ENCODE results near the gene MAD1L1. TPM values are rescaled to one million over a fixed set of nuclear protein-coding genes. Genes with fewer than 3 reads are reported as not detected.

Gene MAD1L1
- 10 to 100 TPM; 46.7 to 66.0 TPM for total RNA-seq

DNA sequence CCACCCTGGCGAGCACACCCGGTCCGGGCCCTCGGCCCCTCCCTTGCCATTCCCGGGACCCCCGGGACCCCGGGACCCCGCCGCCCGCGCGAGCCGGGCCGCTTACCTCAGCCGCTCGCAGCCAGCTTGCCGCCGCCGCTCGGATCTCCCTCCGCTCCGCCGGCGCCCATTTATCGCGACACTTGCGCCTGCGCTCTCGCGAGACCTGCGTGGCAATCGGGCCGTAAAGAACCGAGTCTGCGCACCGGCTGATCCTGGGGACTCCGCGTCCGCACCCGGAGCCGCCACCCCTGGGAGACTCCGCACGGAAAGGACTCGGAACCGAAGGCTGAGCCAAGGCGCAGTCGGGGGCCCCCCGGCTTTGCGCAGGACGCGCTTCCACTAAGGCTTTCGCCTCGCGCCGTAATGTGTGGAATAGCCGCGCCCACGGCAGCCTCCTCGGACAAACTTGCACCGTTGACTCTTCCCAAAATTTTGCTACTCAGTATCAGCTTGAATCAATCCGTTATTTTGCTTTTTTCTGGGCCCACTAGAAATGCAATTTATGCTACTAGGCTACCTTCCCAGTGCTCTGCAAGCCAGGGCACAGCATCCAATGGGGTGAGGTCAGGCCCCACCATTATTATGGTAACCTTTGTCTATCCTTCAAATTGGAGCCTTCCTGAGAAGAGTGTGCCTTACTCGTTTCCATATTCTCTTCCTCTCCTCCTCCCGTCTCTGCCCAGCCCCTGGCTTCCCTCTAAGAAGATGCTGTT is at the start of gene MAD1L1:
Gene MAD1L1 (minus strand): TSS at position 180 of the 755 bp plus-strand sequence. CDS start 2,812 bp downstream, outside the sequence.
- Mint-ChIP-seq H3K27me3 (no peaks in the 10 kb centered on the region), H3K9me3 (no peaks in the 10 kb centered on the region), H3K36me3 (ENCODE audit: low read depth) (peaks cover 61% of the 10 kb centered on the region), H3K4me3 (peak within 1 kb of the TSS; percentile 91), H3K4me1 (peaks cover 9% of the 10 kb centered on the region), H3K27ac (peak within 1 kb of the TSS; percentile 92)
- peak; percentile 96 for ATAC-seq (replicated peaks)

GRCh38 chr7:2282185-2282751 is 49.5 kb upstream of the MAD1L1 start:
- no peak overlapping the region for H3K27ac Mint-ChIP-seq
- no peaks in the 10 kb centered on the region for H3K4me1 Mint-ChIP-seq
- ATAC-seq (replicated peaks) = no peak
- H3K27me3 Mint-ChIP-seq = no peaks in the 10 kb centered on the region
- H3K36me3 Mint-ChIP-seq (ENCODE audit: low read depth) = no peaks in the 10 kb centered on the region
- no peak overlapping the region for H3K4me3 Mint-ChIP-seq
- no peaks in the 10 kb centered on the region for H3K9me3 Mint-ChIP-seq

DNA sequence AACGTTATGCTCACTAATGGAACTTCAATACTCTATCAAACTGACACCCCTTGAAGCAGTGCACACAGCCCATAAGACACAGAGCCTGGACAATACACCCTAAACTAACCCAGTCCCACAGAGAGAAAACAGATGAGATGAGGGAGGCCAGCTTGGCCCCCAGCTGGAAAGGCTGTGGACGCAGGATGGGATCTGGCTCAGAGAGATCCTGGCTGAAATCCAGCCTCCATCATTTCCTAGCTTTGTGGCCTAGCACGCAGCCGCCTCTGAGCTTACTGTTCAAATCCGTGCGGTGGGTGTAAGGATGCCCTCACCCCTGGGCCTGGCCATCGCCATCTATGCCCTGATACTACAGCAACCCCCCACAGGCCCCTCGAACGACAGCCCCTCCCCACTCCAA is 48.8 kb upstream of the MAD1L1 start:
- no peak for ATAC-seq (replicated peaks)
- H3K27me3 Mint-ChIP-seq = no peaks in the 10 kb centered on the region
- no peaks in the 10 kb centered on the region for H3K9me3 Mint-ChIP-seq
- no peaks in the 10 kb centered on the region for H3K4me1 Mint-ChIP-seq
- no peak overlapping the region for H3K4me3 Mint-ChIP-seq
- no peaks in the 10 kb centered on the region for H3K36me3 Mint-ChIP-seq (ENCODE audit: low read depth)
- no peak overlapping the region for H3K27ac Mint-ChIP-seq

GRCh38 chr7:2280424-2280823 is 47.7 kb upstream of the MAD1L1 start:
- Mint-ChIP-seq H3K36me3 (ENCODE audit: low read depth) (no peaks in the 10 kb centered on the region), H3K27ac (no peak overlapping the region), H3K4me1 (no peaks in the 10 kb centered on the region), H3K27me3 (no peaks in the 10 kb centered on the region), H3K9me3 (no peaks in the 10 kb centered on the region), H3K4me3 (no peak overlapping the region)
- no peak for ATAC-seq (replicated peaks)

DNA sequence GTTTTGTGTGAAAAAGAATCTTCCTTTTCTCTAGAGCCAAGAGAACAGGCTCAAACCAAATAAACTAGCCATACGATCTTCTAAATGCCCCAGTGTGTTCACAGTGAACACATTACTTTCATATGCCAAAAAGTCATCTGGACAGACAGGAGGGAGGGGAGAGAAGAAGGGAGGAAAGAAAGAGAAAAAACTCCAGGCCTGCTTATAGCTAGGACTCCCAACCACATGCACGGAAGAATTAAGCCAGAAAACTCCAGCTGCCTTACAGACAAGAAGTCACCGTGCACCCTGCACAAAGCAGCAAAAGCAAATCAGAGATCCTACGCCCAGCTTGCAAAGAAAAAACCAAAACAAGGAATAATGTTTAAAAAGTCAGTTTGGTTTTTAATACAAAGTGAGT is 47.2 kb upstream of the MAD1L1 start:
- no peak overlapping the region for H3K27ac Mint-ChIP-seq
- no peaks in the 10 kb centered on the region for H3K9me3 Mint-ChIP-seq
- no peaks in the 10 kb centered on the region for H3K36me3 Mint-ChIP-seq (ENCODE audit: low read depth)
- no peak for ATAC-seq (replicated peaks)
- H3K4me3 Mint-ChIP-seq = no peak overlapping the region
- H3K4me1 Mint-ChIP-seq = no peaks in the 10 kb centered on the region
- no peaks in the 10 kb centered on the region for H3K27me3 Mint-ChIP-seq

DNA sequence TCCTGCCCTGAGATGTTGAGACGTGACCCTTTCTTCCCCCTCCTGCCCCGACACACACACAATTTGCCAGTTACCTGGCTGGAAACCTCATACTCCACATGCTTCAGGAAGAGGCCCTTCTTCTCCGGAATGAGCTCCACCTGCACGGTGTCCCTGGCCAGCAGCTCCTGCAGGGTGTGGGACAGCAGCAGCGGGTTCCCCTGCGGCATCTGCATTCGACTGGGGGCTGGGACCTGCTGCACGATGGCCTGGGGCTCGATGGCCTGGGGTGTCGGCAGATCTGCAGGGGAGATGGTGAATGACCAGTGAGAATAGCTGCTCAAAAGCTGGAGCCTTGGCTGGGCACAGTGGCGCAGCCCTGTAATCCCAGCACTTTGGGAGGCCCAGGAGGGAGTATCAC is 45.3 kb upstream of the MAD1L1 start:
- ATAC-seq (replicated peaks) = no peak
- H3K27me3 Mint-ChIP-seq = no peaks in the 10 kb centered on the region
- H3K4me1 Mint-ChIP-seq = no peaks in the 10 kb centered on the region
- no peak overlapping the region for H3K27ac Mint-ChIP-seq
- no peaks in the 10 kb centered on the region for H3K9me3 Mint-ChIP-seq
- no peak overlapping the region for H3K4me3 Mint-ChIP-seq
- no peaks in the 10 kb centered on the region for H3K36me3 Mint-ChIP-seq (ENCODE audit: low read depth)

DNA sequence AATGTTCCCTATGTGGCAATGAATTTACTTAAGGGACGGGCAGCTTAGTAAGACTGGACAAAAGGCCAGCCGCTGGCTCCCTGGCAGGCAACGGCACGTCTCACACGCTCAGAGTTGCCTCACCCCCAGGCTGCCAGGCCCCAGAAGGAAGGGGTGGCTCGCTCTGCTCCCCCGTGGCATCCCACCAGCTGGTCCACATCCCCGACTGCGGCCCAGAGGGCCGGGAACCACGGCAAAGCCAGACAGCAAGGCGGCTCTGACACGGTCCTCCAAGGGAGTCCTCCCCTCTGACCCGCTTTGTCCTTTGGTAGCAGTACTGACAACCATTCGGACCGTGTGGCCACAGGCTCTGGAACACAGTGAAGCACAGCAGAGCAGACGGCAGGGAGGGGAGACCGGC is 43.4 kb upstream of the MAD1L1 start:
- no peak overlapping the region for H3K27ac Mint-ChIP-seq
- no peak for ATAC-seq (replicated peaks)
- no peak overlapping the region for H3K4me3 Mint-ChIP-seq
- no peaks in the 10 kb centered on the region for H3K27me3 Mint-ChIP-seq
- H3K36me3 Mint-ChIP-seq (ENCODE audit: low read depth) = no peaks in the 10 kb centered on the region
- H3K9me3 Mint-ChIP-seq = no peaks in the 10 kb centered on the region
- H3K4me1 Mint-ChIP-seq = no peaks in the 10 kb centered on the region

- H3K27me3 Mint-ChIP-seq = no peaks in the 10 kb centered on the region
- H3K4me1 Mint-ChIP-seq = no peaks in the 10 kb centered on the region
- H3K9me3 Mint-ChIP-seq = no peaks in the 10 kb centered on the region
- no peak overlapping the region for H3K4me3 Mint-ChIP-seq
- no peaks in the 10 kb centered on the region for H3K36me3 Mint-ChIP-seq (ENCODE audit: low read depth)
- no peak overlapping the region for H3K27ac Mint-ChIP-seq
- no peak for ATAC-seq (replicated peaks)
Measured at GRCh38 chr7:2275101-2275500, 42.4 kb upstream of the MAD1L1 start.

DNA sequence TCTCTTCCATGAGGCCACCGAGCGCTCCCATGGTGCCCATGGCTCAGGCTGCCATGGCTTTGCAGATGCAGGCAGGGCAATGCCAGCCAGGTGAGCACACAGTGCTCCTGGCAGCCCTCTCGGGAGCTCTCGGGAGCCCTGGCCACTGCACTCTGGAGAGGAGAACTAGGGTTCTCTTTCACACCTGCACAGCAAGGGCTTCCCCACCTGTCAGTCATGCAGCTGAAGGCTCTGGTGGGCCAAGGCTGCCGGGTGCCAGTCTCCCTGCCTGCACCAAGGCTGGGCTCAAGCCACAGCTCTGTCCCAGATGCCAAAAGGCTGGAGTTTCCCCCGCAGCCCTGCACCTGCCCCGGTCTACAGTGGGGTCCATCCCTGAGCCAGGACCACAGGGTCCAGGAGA is 41.9 kb upstream of the MAD1L1 start:
- no peak overlapping the region for H3K4me3 Mint-ChIP-seq
- no peaks in the 10 kb centered on the region for H3K27me3 Mint-ChIP-seq
- H3K4me1 Mint-ChIP-seq = no peaks in the 10 kb centered on the region
- H3K36me3 Mint-ChIP-seq (ENCODE audit: low read depth) = no peaks in the 10 kb centered on the region
- no peaks in the 10 kb centered on the region for H3K9me3 Mint-ChIP-seq
- H3K27ac Mint-ChIP-seq = no peak overlapping the region
- ATAC-seq (replicated peaks) = no peak

GRCh38 chr7:2273866-2274265 is 41.1 kb upstream of the MAD1L1 start:
- H3K9me3 Mint-ChIP-seq = no peaks in the 10 kb centered on the region
- no peaks in the 10 kb centered on the region for H3K27me3 Mint-ChIP-seq
- H3K27ac Mint-ChIP-seq = no peak overlapping the region
- no peaks in the 10 kb centered on the region for H3K4me1 Mint-ChIP-seq
- no peak overlapping the region for H3K4me3 Mint-ChIP-seq
- no peaks in the 10 kb centered on the region for H3K36me3 Mint-ChIP-seq (ENCODE audit: low read depth)
- ATAC-seq (replicated peaks) = no peak

DNA sequence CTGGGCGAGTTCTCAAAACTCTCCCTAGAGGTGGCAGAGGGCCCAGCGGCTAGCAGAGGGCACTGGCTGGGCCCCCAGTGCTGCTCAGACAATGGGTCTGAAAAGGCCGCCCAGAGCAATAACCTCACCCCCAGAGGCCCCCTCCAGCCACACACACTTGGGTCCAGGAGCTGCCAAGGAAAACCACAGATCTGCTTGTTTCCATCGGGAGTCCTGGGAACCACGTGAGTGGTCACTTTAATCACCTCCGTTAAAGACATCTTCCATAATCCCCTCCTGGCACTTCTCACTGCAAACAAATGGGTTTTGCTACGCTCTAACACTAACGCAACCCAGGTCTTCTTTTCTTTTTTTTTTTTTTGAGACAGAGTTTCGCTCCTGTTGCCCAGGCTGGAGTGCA is 39.3 kb upstream of the MAD1L1 start:
- no peak for ATAC-seq (replicated peaks)
- Mint-ChIP-seq H3K36me3 (ENCODE audit: low read depth) (no peaks in the 10 kb centered on the region), H3K4me1 (no peaks in the 10 kb centered on the region), H3K4me3 (no peak overlapping the region), H3K9me3 (no peaks in the 10 kb centered on the region), H3K27me3 (no peaks in the 10 kb centered on the region), H3K27ac (no peak overlapping the region)

DNA sequence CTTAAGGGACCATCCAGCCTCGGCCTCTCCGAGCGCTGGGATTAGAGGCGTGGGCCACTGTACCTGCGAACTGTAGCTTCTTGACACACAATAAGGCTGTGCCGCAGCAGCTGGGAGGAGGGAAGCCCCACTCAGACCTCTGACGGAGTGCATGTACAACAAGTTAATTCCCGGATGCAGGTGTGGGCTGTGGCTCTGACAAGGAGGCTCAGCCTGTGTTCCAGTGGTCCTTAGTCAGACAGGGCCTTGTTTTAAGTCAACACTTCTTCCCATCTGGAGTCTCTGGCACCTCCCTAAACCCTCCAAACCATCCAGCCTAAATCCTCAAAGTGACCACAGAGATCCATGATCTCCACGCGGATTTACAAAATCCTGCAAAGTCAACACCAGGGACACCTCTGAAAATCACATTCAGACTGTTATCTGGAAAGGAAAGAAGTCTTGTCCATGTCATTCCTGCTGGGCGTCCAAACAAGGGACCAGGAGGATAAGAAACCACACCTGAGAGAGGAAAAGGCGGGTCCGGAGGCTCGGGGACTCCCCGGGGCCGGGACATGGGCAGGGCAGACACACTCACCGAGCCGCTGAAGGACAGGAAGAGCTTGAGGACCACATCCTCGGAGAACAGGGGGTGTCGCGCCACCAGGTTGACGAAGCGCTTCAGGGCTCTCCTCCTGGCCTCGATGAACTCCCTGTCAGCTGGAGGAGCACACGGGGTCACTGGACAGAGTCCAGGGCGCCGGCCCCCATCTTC is 38.7 kb upstream of the MAD1L1 start:
- H3K27me3 Mint-ChIP-seq = no peaks in the 10 kb centered on the region
- H3K27ac Mint-ChIP-seq = no peak overlapping the region

GRCh38 chr7:2270495-2270894 is 37.8 kb upstream of the MAD1L1 start:
- no peak for ATAC-seq (replicated peaks)

More for the DNA sequence above, 38.7 kb upstream of the MAD1L1 start:
- Mint-ChIP-seq H3K4me3 (no peak overlapping the region), H3K36me3 (ENCODE audit: low read depth) (no peaks in the 10 kb centered on the region), H3K9me3 (no peaks in the 10 kb centered on the region), H3K4me1 (no peaks in the 10 kb centered on the region)
- no peak for ATAC-seq (replicated peaks)

DNA sequence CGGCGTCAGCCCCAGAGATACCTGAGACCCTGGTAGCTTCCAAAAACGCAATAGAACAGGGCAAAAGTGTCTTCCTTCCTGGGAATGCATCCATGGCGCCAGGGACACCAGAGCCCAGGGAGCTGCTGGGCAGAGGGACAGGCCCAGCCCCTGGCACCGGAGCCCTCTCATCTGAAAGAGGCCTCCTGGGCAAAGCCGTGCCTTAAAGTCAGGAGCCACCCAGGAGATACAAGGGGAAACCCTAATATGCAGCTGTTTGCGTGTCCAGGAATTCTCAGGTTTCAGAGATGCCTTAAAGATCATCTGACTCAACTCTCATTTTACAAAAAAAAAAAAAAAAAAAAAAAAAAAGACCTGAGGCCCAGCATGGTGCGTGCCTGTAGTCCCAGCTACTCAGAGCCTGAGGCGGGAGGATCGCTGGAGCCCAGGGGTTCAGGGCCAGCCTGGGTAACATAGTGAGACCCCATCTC is 37.3 kb upstream of the MAD1L1 start:
- Mint-ChIP-seq H3K36me3 (ENCODE audit: low read depth) (no peaks in the 10 kb centered on the region), H3K27me3 (no peaks in the 10 kb centered on the region), H3K27ac (no peak overlapping the region), H3K4me3 (no peak overlapping the region), H3K9me3 (no peaks in the 10 kb centered on the region), H3K4me1 (no peaks in the 10 kb centered on the region)
- ATAC-seq (replicated peaks) = no peak

More at GRCh38 chr7:2270495-2270894, 37.8 kb upstream of the MAD1L1 start:
- Mint-ChIP-seq H3K27ac (no peak overlapping the region), H3K36me3 (ENCODE audit: low read depth) (no peaks in the 10 kb centered on the region), H3K4me1 (no peaks in the 10 kb centered on the region), H3K9me3 (no peaks in the 10 kb centered on the region), H3K27me3 (no peaks in the 10 kb centered on the region), H3K4me3 (no peak overlapping the region)

Data from activated T-helper 17 cell treated with anti-CD3 and anti-CD28 coated beads, Interleukin-2, amount 50 U/mL, for 72 hours (primary cell).